Astrocyte of the spinal cord (primary cell): ENCODE measurements around the gene CCDC110.
A peak's percentile ranks its signal among the peaks of the same experiment; 100 is the strongest.

Source experiments
- DNase-seq: peaks from one replicate; pipeline ENCODE4 v3.0.0; 2011; ENCODE audit warnings: low read depth, low spot score
- H3K4me3 ChIP-seq: 2 replicates; pipeline ENCODE4 v1.5.1; 2011; ENCODE audit warnings: low read depth, mild to moderate bottlenecking, low read length, moderate library complexity
- CTCF ChIP-seq: IDR thresholded peaks from 2 replicates; pipeline ENCODE4 v1.5.1; 2012; ENCODE audit warnings: low read depth, mild to moderate bottlenecking, low read length, inconsistent platforms
- in situ Hi-C: cut with HindIII; loops from 2 replicates; pipeline ENCODE4 v1.10.0; 2017; ENCODE audit warnings: low sequenced_read_pairs

The CCDC110 gene

DNA sequence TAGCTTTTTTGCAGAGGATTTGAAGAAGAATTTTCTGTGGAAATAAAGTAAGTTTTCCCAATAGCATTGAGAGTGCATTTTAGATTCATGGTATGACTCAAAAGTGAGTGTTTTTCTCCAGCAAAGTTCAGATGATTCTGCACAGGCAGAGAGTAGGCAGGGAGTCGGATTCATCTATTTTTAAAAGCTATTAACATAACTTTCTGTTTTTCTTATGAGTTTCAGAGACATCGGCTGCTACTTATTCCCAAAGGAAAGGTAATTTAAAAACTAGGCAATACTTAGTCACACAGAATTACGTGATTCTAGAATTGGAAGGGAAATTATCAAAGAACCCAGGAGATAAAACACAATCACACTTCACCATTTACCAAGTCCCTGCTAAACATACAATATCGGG lies 4.4 kb downstream of the CCDC110 start:
- TF ChIP-seq CTCF, result no peak
- peak; percentile 13 for DNase-seq
- in situ Hi-C loops, result no loop called here
- no peak overlapping the region for H3K4me3 ChIP-seq

DNA sequence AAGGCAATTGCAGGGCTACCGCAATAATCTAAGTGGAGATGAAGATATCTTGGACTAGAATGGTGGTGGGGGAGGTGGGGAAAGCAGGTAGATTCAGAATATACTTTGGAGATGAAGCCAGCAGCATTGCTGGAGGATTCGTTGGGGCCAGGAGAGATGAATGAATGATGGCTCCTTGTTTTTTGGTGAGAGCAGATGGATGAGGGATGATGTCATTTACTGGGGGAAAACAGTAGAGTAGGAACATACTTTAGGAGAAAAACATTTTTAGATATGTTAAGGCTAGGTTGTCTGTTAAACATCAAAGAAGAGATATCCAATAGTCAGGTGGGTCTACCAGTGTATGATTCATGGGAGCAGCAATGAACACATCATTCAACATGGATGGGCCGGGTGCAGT lies 5.8 kb downstream of the CCDC110 start:
- in situ Hi-C loops, result no loop called here
- TF ChIP-seq CTCF, result no peak

GRCh38 chr4:185464887-185465286 lies 6.6 kb downstream of the CCDC110 start:
- no peak overlapping the region for H3K4me3 ChIP-seq
- DNase-seq, result no peak
- TF ChIP-seq CTCF, result no peak
- in situ Hi-C loops, result no loop called here

More for the DNA sequence above, 5.8 kb downstream of the CCDC110 start:
- DNase-seq, result no peak
- H3K4me3 ChIP-seq, result no peak overlapping the region

GRCh38 chr4:185464183-185464582 lies 7.3 kb downstream of the CCDC110 start:
- no peak for DNase-seq
- in situ Hi-C loops, result no loop called here
- no peak for TF ChIP-seq CTCF
- no peak overlapping the region for H3K4me3 ChIP-seq

GRCh38 chr4:185463541-185463940 lies 8.0 kb downstream of the CCDC110 start:
- in situ Hi-C loops, result no loop called here
- no peak for TF ChIP-seq CTCF
- DNase-seq, result no peak
- no peak overlapping the region for H3K4me3 ChIP-seq

DNA sequence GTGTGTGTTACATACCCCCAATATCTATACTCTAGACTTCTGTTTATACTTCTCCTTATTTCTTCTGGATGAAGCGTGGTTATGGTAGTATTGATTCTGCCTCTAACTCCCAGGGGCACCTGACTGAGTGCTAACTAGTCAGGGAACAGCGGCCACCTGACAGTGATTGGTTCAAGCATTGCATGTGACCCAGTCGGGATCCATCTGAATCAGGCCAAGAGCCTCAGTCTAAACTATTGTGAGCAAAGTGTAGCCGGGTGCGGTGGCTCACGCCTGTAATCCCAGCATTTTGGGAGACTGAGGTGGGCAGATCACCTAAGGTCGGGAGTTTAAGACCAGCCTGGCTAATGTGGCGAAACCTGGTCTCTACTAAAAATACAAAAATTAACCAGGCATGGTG lies 10.0 kb downstream of the CCDC110 start:
- in situ Hi-C loops, result no loop called here
- H3K4me3 ChIP-seq, result no peak overlapping the region
- DNase-seq, result no peak
- no peak for TF ChIP-seq CTCF

DNA sequence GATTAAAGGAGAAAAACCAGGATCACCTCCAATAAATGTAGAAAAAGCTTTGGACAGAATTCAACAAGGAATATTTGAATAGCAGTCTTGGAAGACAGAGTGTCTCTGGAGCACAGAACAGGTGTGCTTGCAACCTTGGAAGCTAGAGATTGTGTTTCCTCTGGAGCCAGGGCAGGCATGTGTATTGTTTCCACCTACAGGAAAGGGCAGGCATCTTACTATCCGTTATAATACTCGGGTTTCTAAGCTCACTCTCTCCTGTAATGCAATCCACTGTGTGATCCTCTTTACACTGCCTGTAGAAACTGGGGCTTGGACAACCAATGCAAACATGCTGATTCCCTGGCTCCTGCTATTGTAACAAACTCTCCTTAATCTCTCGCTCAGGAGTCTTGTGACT lies 14.4 kb downstream of the CCDC110 start:
- H3K4me3 ChIP-seq, result no peak overlapping the region
- in situ Hi-C loops, result no loop called here
- TF ChIP-seq CTCF, result no peak
- DNase-seq, result no peak
